Calu3 (cell line): ENCODE results near the gene CRNN. TPM values are rescaled to one million over a fixed set of nuclear protein-coding genes. Genes with fewer than 3 reads are reported as not detected.

Source experiments
- BruUV-seq: library from RNA; stranded (reverse); fragments of 400-500 nt; replicated peaks from 2 replicates; lab custom pipeline; 2021; lab: Mats Ljungman, UMichigan
- CTCF ChIA-PET: fragments of 300-600 bp; sonication (Branson Sonifier 250); formaldehyde crosslinking; loops from one replicate; lab custom pipeline; 2022; ENCODE audit warnings: antibody characterized with exemption; lab: Charles Lee
- DNase-seq: peaks from one replicate; pipeline ENCODE4 v3.0.0; 2022
- H3K27ac Mint-ChIP-seq: one replicate; pipeline ENCODE4 v1.8.0; 2022; ENCODE audit warnings: mixed read lengths; ENCODE audit not compliant: unreplicated experiment
- H3K27me3 Mint-ChIP-seq: one replicate; pipeline ENCODE4 v1.8.0; 2022; ENCODE audit warnings: mixed read lengths; ENCODE audit not compliant: unreplicated experiment
- H3K36me3 Mint-ChIP-seq: one replicate; pipeline ENCODE4 v1.8.0; 2022; ENCODE audit warnings: mild to moderate bottlenecking, moderate library complexity, mixed read lengths; ENCODE audit not compliant: insufficient read depth, unreplicated experiment
- H3K4me1 Mint-ChIP-seq: one replicate; pipeline ENCODE4 v1.8.0; 2022; ENCODE audit warnings: mild to moderate bottlenecking, low read depth, mixed read lengths; ENCODE audit not compliant: unreplicated experiment
- H3K4me3 Mint-ChIP-seq: one replicate; pipeline ENCODE4 v1.8.0; 2022; ENCODE audit warnings: mild to moderate bottlenecking, low read depth, moderate library complexity, mixed read lengths; ENCODE audit not compliant: unreplicated experiment
- H3K9me3 Mint-ChIP-seq: one replicate; pipeline ENCODE4 v1.8.0; 2022; ENCODE audit warnings: low read depth, mixed read lengths; ENCODE audit not compliant: unreplicated experiment
- CTCF ChIP-seq: fragments of 200-600 bp; IDR thresholded peaks from one replicate; pipeline ENCODE4 v1.8.0; 2022; ENCODE audit warnings: antibody characterized with exemption; ENCODE audit not compliant: unreplicated experiment
- intact Hi-C: fragments of 100-400 bp; cut with micrococcal nuclease; formaldehyde crosslinking; loops from one replicate; pipeline ENCODE4 v1.10.0; 2022; ENCODE audit not compliant: unreplicated experiment
- total RNA-seq: library from RNA; stranded (reverse); gene quantifications from 2 replicates; pipeline ENCODE4 v1.2.3, GENCODE V29; 2022

The CRNN gene
- total RNA-seq, 1 experiment from 2014 or later, result not detected

DNA sequence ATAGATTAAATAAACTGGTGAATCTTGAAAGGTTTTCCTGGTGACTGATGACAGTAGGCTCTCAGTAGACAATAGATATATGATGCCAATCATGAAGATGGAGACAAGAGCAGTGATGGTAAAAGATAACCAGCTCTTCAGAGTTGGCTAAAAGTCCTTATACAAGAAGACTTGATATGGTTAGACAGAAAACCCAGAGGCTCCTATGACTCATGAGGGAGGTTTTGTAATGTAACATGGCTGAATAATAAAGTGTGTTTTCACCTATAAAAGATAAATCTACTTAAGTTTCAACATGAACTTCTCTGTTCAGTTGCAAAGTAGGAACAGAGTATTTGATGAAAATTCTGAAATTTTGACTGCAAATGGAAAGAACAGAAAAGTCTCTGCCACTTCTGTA lies 12.7 kb upstream of the CRNN start:
- intact Hi-C loops, result no loop called here
- no peaks in the 10 kb centered on the region for H3K4me1 Mint-ChIP-seq
- peaks cover 25% of the 10 kb centered on the region for H3K27me3 Mint-ChIP-seq
- no peak for TF ChIP-seq CTCF
- CTCF ChIA-PET, result interaction anchor here (1.3 kb wide), 1 partner anchor 28 kb away, joined by 3 read pairs; no protein-coding TSS in a partner anchor
- no peak for DNase-seq
- BruUV-seq, result no TSS peak
- no peak overlapping the region for H3K4me3 Mint-ChIP-seq
- peaks cover 4% of the 10 kb centered on the region for H3K9me3 Mint-ChIP-seq
- H3K27ac Mint-ChIP-seq, result no peak overlapping the region
- no peaks in the 10 kb centered on the region for H3K36me3 Mint-ChIP-seq

DNA sequence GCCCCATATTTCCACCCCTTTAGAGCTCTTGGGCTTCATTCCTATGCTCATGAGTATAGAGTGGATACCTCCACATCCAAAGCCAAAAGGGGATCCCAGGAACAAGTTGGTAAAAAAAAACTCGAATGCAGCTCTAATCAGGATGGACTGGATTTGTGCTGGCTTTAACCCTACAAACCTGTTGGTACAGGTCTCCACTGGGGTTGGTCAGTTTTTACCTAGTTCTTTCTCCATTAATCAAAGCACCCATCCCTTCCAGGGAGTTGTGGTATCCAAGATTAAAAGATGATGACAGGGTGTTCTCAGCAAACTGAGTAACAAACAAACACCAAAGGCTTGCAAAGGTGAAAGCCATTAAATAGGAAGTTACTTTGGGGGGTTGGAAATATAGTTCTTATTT lies 5.9 kb upstream of the CRNN start:
- intact Hi-C loops, result no loop called here
- TF ChIP-seq CTCF, result no peak
- Mint-ChIP-seq H3K27ac (no peak overlapping the region), H3K4me1 (no peaks in the 10 kb centered on the region), H3K36me3 (no peaks in the 10 kb centered on the region), H3K9me3 (peaks cover 4% of the 10 kb centered on the region), H3K27me3 (peaks cover 64% of the 10 kb centered on the region), H3K4me3 (no peak overlapping the region)
- CTCF ChIA-PET, result interaction anchor here (0.6 kb wide), 1 partner anchor 107 kb away, joined by 3 read pairs; no protein-coding TSS in a partner anchor
- BruUV-seq, result no TSS peak
- no peak for DNase-seq

DNA sequence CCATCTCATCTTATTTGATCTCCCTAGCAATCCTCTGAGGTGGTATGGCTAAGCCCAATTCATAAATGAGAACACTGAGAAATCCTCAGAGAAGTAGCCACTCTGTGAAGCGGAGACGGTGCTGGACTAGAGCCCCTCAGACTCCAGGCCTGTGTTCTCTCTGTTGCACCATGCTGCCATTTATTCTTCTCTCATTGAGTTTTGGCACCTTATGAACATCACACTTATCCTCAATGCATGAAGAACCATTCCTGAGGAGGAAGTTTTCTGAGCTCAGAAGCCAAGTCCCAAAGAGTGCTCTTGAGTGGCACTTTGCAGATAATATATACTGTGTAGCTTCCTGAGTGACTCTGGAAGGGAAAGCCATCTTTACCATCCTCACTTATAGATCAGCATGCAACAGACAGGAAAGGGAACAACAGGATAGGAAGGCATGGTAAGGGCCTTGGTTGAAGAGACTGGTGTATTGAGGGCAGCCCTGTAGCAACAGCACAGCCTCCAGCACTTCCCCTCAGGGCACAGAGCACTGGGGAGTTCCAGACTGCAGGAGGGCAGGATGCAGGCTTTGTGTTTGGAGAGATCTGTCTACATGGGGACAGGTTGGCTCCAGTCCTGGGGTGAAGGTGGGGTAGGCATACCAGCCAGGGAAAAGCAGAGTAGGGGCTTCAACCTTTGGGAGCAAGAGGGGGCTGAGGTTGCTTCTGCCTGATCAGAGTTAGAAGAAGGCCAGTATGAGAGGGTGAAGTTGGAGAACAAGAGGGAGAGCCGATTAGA lies 1.6 kb upstream of the CRNN start:
- H3K36me3 Mint-ChIP-seq, result no peaks in the 10 kb centered on the region
- BruUV-seq, result no TSS peak
- H3K4me1 Mint-ChIP-seq, result no peaks in the 10 kb centered on the region
- H3K9me3 Mint-ChIP-seq, result no peaks in the 10 kb centered on the region
- H3K27me3 Mint-ChIP-seq, result peaks cover 82% of the 10 kb centered on the region
- intact Hi-C loops, result no loop called here
- H3K27ac Mint-ChIP-seq, result no peak overlapping the region
- no peak for TF ChIP-seq CTCF
- no peak overlapping the region for H3K4me3 Mint-ChIP-seq
- no peak for DNase-seq
- CTCF ChIA-PET, result no interaction called here

GRCh38 chr1:152412756-152413155 lies 1.3 kb downstream of the CRNN start:
- no peak overlapping the region for H3K27ac Mint-ChIP-seq
- no TSS peak for BruUV-seq
- TF ChIP-seq CTCF, result no peak
- no peaks in the 10 kb centered on the region for H3K9me3 Mint-ChIP-seq
- DNase-seq, result no peak
- CTCF ChIA-PET, result no interaction called here
- H3K4me1 Mint-ChIP-seq, result no peaks in the 10 kb centered on the region
- intact Hi-C loops, result no loop called here
- peaks cover 86% of the 10 kb centered on the region for H3K27me3 Mint-ChIP-seq
- no peaks in the 10 kb centered on the region for H3K36me3 Mint-ChIP-seq
- H3K4me3 Mint-ChIP-seq, result no peak overlapping the region
